Psoas muscle (tissue), 8 donors: Measurements from ENCODE around the gene NADK2. TPM values are rescaled to one million over a fixed set of nuclear protein-coding genes. Genes with fewer than 3 reads are reported as not detected.

Experiments
- ATAC-seq, 4 donors: fragments of 200-7000 bp; cut with Tn5 transposase; one replicate each; pipeline ENCODE4 v1.9.1; 2020; ENCODE audit warnings: moderate library complexity in 3 of 4, mild to moderate bottlenecking in 2 of 4
- DNase-seq, 2 donors: peaks; one replicate each; pipeline ENCODE4 v3.0.0-alpha.2; 2020
- H3K27ac ChIP-seq: fragments of 200-600 bp; one replicate; pipeline ENCODE4 v1.8.0; 2022
- H3K27me3 ChIP-seq, 3 donors: fragments of 200-600 bp in 1 of 3; one replicate each; pipeline versions ENCODE4 v1.6.1 to v1.8.0; 2013 to 2022; ENCODE audit warnings: low read length in 2 of 3, mild to moderate bottlenecking in 2 of 3, moderate library complexity in 1 of 3; ENCODE audit not compliant: insufficient read depth in 3 of 3
- H3K36me3 ChIP-seq, 2 donors: fragments of 200-600 bp in 1 of 2; one replicate each; pipeline versions ENCODE4 v1.6.1 to v1.8.0; 2013 to 2022; ENCODE audit warnings: low read depth in 1 of 2, mild to moderate bottlenecking in 1 of 2, moderate library complexity in 1 of 2; ENCODE audit not compliant: insufficient read depth in 1 of 2
- H3K4me1 ChIP-seq: fragments of 200-600 bp; one replicate; pipeline ENCODE4 v1.8.0; 2022
- H3K4me3 ChIP-seq: fragments of 200-600 bp; one replicate; pipeline ENCODE4 v1.8.0; 2022; ENCODE audit warnings: mild to moderate bottlenecking
- H3K9me3 ChIP-seq: fragments of 200-600 bp; one replicate; pipeline ENCODE4 v1.8.0; 2022
- CTCF ChIP-seq: fragments of 200-600 bp; IDR thresholded peaks from one replicate; pipeline ENCODE4 v1.8.0; 2022; ENCODE audit warnings: antibody characterized with exemption
- WGBS, 3 donors: extraction: QIAGEN DNeasy Blood & Tissue Kit; methylation state at CpG; one replicate each; pipeline versions ENCODE4 v1.1.6 to v1.1.7; 2013; 5-methylcytosine and 5-hydroxymethylcytosine counted together
- intact Hi-C, 2 donors: fragments of 100-400 bp; cut with DNase I; formaldehyde crosslinking; loops; one replicate each; pipeline versions ENCODE4 v1.11.0 to v1.14.2; 2022
- polyA plus RNA-seq, 3 donors: library from polyadenylated mRNA; stranded (reverse); fragments of 200-250 nt; gene quantifications; one replicate each; pipeline ENCODE4 v1.2.3, GENCODE V29; 2013
- total RNA-seq, 4 donors: library from RNA; stranded (reverse); fragmentation: NEBNext Ultra II Directional in 2 of 4; extraction: Animal tissue kit (Norgen Biotek cat#: 25700) in 2 of 4; gene quantifications; one replicate each; pipeline versions ENCODE4 v1.2.1 to v1.2.4, GENCODE V29; 2021 to 2023
- donor health status: healthy with polysubstance abuse.
- donor health status: DM: no; HTN: no; CAD: no; lungs with moderate emphysema.
- donor health status: Bipolar disorder and iron deficiency.
- donor health status: healthy.
- donor health status: DM: yes; HTN: yes; CAD: no.
- donor health status: DM: no; HTN: no; CAD: no.
- donor health status: DM: no; HTN: no; CAD: no.
- donor health status: DM: yes; HTN: yes; CAD: no.

NADK2 gene
- total and polyA plus RNA-seq, 7 donors: 13.4 to 46.6 (median 31.7) TPM

- Histone ChIP-seq H3K27ac (no peak overlapping the region), H3K4me1 (peaks cover 22% of the 10 kb centered on the region), H3K36me3 (peaks cover 0 to 4% of the 10 kb centered on the region in 2 donors), H3K4me3 (no peak overlapping the region), H3K9me3 (no peaks in the 10 kb centered on the region), H3K27me3 (no peaks in the 10 kb centered on the region)
- no peak for TF ChIP-seq CTCF
- no peak for ATAC-seq
- WGBS, 3 donors: 92 to 98% (median 97%) methylated on average over 2 of the region's 2 CpGs
- DNase-seq: no peak
- intact Hi-C loops: no loop called here
Measured at GRCh38 chr5:36147681-36148080, 94.0 kb downstream of the NADK2 start.

GRCh38 chr5:36146390-36146789 lies 95.3 kb downstream of the NADK2 start:
- Histone ChIP-seq H3K27me3 (no peaks in the 10 kb centered on the region), H3K27ac (no peak overlapping the region), H3K4me1 (peaks cover 21% of the 10 kb centered on the region), H3K9me3 (no peaks in the 10 kb centered on the region), H3K36me3 (peaks cover 0 to 17% of the 10 kb centered on the region in 2 donors), H3K4me3 (no peak overlapping the region)
- ATAC-seq: no peak
- no peak for TF ChIP-seq CTCF
- WGBS, 3 donors: 63 to 78% (median 75%) methylated on average over 3 of the region's 3 CpGs
- intact Hi-C loops: no loop called here
- no peak for DNase-seq

- ATAC-seq (no peak), DNase-seq (no peak)
- Histone ChIP-seq H3K4me3 (no peak overlapping the region), H3K36me3 (peaks cover 0 to 28% of the 10 kb centered on the region in 2 donors), H3K27me3 (no peaks in the 10 kb centered on the region), H3K4me1 (peaks cover 17% of the 10 kb centered on the region), H3K9me3 (no peaks in the 10 kb centered on the region), H3K27ac (no peak overlapping the region)
- no peak for TF ChIP-seq CTCF
- intact Hi-C loops: no loop called here
- whole genome bisulfite sequencing, 3 donors: 87 to 91% (median 87%) methylated on average over 4 of the region's 4 CpGs
Measured at GRCh38 chr5:36145311-36145710, 96.4 kb downstream of the NADK2 start.

Other genes starting within 250 kb of the NADK2 start
- not detected for gene UGT3A2, start 175.0 kb downstream of the NADK2 start, total RNA-seq
- gene UGT3A2, start 175.0 kb downstream of the NADK2 start, polyA plus RNA-seq: not detected
- 10 to 100 TPM; 13.7 to 22.8 (median 18.9) TPM for gene LMBRD2, start 90.0 kb downstream of the NADK2 start, total RNA-seq
- gene LMBRD2, start 90.0 kb downstream of the NADK2 start, polyA plus RNA-seq: 10 to 100 TPM in 1 of 3 donors, 1 to 10 TPM in 2; 3.0 to 17.4 (median 3.6) TPM
- 1 to 10 TPM; 3.0 to 5.3 (median 4.2) TPM for gene SKP2, start 89.8 kb downstream of the NADK2 start, total RNA-seq
- 1 to 10 TPM; 1.3 to 6.6 (median 2.4) TPM for gene SKP2, start 89.8 kb downstream of the NADK2 start, polyA plus RNA-seq
- gene RANBP3L, start 60.0 kb upstream of the NADK2 start, total RNA-seq: under 1 TPM in 3 of 4 donors, not detected in 1; 0.17 to 0.58 (median 0.17) TPM
- under 1 TPM in 2 of 3 donors, not detected in 1; 0.04 to 0.34 TPM for gene RANBP3L, start 60.0 kb upstream of the NADK2 start, polyA plus RNA-seq